Stimulated activated naive B cell treated with anti-CD40 and anti-IgM and Interleukin-4, amounts not matched to agents 10 μg/mL and 1 μg/mL and 100 μg/mL, for 72 hours (primary cell): ENCODE results near the gene SMARCA2.

Source experiments
- ATAC-seq, 2 donors: fragments of 150-1000 bp; cut with Tn5 transposase; replicated peaks; 2 replicates each; pipeline ENCODE4 v1.10.0; 2021; ENCODE audit warnings: moderate library complexity in 1 of 2
- DNase-seq: peaks from one replicate; pipeline ENCODE4 v3.0.0; 2021
- H3K27ac Mint-ChIP-seq: one replicate; pipeline ENCODE4 v1.8.0; 2022; ENCODE audit warnings: mild to moderate bottlenecking, mixed read lengths
- H3K27me3 Mint-ChIP-seq, 2 donors: one replicate each; pipeline ENCODE4 v1.8.0; 2022; ENCODE audit warnings: mixed read lengths in 2 of 2
- H3K36me3 Mint-ChIP-seq, 2 donors: one replicate each; pipeline ENCODE4 v1.8.0; 2022; ENCODE audit warnings: mixed read lengths in 2 of 2, mild to moderate bottlenecking in 1 of 2
- H3K4me1 Mint-ChIP-seq, 2 donors: one replicate each; pipeline ENCODE4 v1.8.0; 2022; ENCODE audit warnings: mixed read lengths in 2 of 2, mild to moderate bottlenecking in 1 of 2
- H3K4me3 Mint-ChIP-seq, 2 donors: one replicate each; pipeline ENCODE4 v1.8.0; 2022; ENCODE audit warnings: mild to moderate bottlenecking in 2 of 2, mixed read lengths in 2 of 2, moderate library complexity in 1 of 2
- H3K9me3 Mint-ChIP-seq, 2 donors: one replicate each; pipeline ENCODE4 v1.8.0; 2022; ENCODE audit warnings: mixed read lengths in 2 of 2, mild to moderate bottlenecking in 1 of 2

Gene SMARCA2

DNA sequence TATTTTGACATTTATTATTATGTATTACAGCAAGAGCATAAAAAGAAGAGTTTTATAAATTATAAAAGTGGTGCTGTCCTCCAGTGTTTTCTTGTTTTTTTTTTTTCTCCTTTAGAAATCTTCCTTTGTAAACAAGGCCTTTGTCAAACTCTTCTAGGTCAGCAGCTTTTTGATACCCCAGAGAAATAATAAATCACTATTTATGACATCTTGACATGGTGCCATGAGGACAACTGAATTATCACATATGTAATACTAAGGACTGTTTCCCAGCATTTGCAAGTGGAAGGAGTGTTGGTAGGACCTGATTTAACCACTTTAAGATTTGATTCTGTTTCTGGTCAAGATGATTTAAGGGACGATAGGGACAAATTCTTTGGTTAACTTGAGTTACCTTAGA is 4.6 kb downstream of the SMARCA2 start:
- Mint-ChIP-seq H3K27ac (peak overlapping the region; percentile 31), H3K27me3 (no peaks in the 10 kb centered on the region), H3K4me1 (peaks cover 38 to 54% of the 10 kb centered on the region in 2 donors), H3K36me3 (peaks cover 7 to 12% of the 10 kb centered on the region in 2 donors), H3K4me3 (peak overlapping the region; percentile 46 to 48), H3K9me3 (no peaks in the 10 kb centered on the region)
- DNase-seq (no peak), ATAC-seq (no peak)

DNA sequence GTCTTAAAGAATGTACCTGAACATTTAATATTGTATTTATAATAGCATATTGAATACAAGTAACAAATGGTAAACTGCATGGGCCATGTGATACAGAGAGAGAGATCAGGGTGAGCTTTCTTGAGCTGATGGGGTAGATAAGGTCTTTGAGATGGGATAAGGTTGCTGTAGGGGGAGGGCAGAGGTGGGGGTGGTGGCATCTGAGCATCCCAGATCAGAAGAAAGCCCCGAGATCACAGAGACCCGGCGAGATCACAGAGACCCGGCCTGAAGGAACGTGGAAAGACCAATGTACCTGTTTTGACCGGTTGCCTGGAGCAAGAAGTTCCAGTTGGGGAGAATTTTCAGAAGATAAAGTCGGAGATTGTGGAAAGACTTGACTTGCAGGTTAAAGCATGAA is 6.6 kb downstream of the SMARCA2 start:
- ATAC-seq (no peak), DNase-seq (no peak)
- Mint-ChIP-seq H3K27me3 (no peaks in the 10 kb centered on the region), H3K36me3 (peaks cover 7 to 21% of the 10 kb centered on the region in 2 donors), H3K9me3 (no peaks in the 10 kb centered on the region), H3K27ac (no peak overlapping the region), H3K4me3 (no peak overlapping the region), H3K4me1 (peaks cover 51 to 71% of the 10 kb centered on the region in 2 donors)

DNA sequence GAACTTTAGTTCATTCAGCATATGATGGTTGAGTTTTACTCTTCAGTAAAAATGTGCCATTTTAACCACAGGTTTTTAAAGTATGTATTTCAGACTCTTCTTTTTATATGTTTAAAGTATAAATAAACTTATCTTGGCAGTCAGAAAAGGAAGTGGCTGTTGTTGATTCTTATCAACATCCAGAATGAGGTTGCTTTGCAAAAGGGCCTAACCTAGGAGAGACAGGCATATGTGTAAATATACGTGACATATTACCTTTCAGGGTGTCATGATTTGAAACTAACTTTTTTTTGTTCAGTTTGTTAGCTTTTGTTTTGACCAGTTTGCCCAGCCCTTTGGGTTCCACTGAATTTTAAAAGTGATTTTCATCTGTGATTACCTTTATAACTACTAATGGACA is 7.4 kb downstream of the SMARCA2 start:
- H3K27ac Mint-ChIP-seq: no peak overlapping the region
- no peak for ATAC-seq
- H3K27me3 Mint-ChIP-seq: no peaks in the 10 kb centered on the region
- no peaks in the 10 kb centered on the region for H3K9me3 Mint-ChIP-seq
- H3K4me3 Mint-ChIP-seq: peak overlapping the region; percentile 41 to 43
- peaks cover 3 to 16% of the 10 kb centered on the region in 2 donors for H3K36me3 Mint-ChIP-seq
- no peak for DNase-seq
- peaks cover 55 to 78% of the 10 kb centered on the region in 2 donors for H3K4me1 Mint-ChIP-seq

DNA sequence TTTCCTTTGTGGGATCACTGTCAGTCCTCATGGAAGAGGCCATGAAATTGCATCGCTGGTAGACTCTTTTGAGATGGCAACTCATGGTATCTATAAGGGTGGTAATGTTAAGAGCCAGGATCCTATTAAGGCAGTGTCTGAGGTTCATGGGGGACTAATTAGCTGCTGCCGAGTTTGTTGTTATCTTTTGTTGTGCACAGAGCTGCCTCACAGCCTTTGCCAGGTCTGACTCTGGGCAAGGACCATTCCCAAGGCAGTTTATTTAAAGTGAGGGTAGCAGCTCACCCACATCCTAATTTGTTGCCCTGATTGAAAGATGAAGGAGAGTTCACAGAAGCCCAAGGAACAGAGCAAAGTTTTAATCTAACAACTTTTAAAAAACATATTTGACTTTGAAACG is 7.9 kb downstream of the SMARCA2 start:
- peaks cover 0 to 17% of the 10 kb centered on the region in 2 donors for H3K36me3 Mint-ChIP-seq
- peak overlapping the region; percentile 41 to 43 for H3K4me3 Mint-ChIP-seq
- H3K9me3 Mint-ChIP-seq: no peaks in the 10 kb centered on the region
- H3K27ac Mint-ChIP-seq: no peak overlapping the region
- ATAC-seq: no peak
- no peaks in the 10 kb centered on the region for H3K27me3 Mint-ChIP-seq
- DNase-seq: no peak
- peaks cover 58 to 80% of the 10 kb centered on the region in 2 donors for H3K4me1 Mint-ChIP-seq

DNA sequence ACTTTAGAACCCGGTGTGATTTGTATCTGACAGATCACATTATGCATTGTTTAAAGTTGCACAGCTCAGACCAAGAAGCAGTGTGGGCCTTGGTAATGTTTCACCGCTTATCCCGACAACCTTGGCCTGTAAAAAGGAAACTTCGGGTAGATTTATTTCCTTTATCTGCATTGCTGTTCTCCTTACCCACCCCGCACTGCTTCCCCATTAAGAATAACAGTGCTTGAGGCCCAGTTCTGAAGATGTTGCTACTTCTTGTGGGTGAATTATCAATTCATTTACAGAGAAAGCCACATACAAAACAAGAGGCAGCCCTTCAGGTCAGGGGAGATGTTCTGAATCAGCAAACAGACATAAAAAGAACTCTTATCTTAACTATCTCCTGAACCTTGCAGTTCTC is 8.4 kb downstream of the SMARCA2 start:
- Mint-ChIP-seq H3K4me1 (peaks cover 59 to 80% of the 10 kb centered on the region in 2 donors), H3K36me3 (peaks cover 3 to 22% of the 10 kb centered on the region in 2 donors), H3K9me3 (no peaks in the 10 kb centered on the region), H3K27me3 (no peaks in the 10 kb centered on the region), H3K27ac (peak overlapping the region; percentile 63), H3K4me3 (peak overlapping the region; percentile 41 to 43)
- ATAC-seq (peak; percentile 69 to 81), DNase-seq (no peak)

DNA sequence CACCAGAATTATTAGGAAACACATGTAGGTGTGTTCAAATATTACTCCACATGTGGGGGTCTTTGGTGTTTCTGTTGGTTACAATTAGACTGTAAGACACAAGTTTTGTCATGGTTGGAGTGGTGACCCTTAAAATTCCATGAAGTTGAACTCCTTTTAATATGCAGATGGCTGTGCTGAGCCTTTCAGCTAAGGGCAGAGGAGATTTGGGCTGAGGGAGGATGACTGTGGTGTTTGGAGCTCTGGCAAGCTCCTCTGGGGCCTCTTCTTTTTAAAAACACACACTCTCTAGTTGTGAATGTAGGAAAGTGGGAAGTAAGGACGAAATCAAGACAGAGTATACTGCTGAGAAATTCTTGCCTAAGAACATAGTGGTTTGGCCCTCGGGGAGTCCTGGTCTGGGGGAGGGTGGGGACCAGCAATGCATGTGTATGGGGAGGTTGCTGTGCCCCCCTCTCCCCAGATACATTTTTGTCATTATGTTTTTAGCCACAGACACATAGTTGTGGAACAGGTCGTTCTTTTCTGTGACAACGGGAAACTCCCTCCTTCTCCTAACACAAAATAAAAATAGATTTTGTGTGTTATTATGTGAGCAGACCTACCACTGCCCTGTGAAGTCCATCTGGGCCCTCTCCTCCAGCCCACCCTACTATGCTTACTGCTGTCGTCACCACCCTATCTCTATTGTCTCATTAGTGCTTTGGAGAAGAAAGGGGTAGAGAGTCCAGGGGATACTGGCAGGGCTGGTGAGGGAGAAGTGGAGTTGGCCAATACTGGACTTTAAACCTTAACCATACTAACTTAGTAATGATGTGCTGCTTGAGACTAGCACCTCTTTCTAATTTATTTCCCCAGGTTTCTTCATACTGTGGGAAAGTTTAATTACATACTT is 10.0 kb downstream of the SMARCA2 start:
- DNase-seq: no peak
- peaks cover 59 to 75% of the 10 kb centered on the region in 2 donors for H3K4me1 Mint-ChIP-seq
- peak overlapping the region; percentile 46 to 59 for H3K4me3 Mint-ChIP-seq
- H3K9me3 Mint-ChIP-seq: no peaks in the 10 kb centered on the region
- H3K36me3 Mint-ChIP-seq: peaks cover 7 to 36% of the 10 kb centered on the region in 2 donors
- H3K27me3 Mint-ChIP-seq: no peaks in the 10 kb centered on the region
- ATAC-seq: peak in 1 of 2 donors; percentile 43
- H3K27ac Mint-ChIP-seq: peak overlapping the region; percentile 75

DNA sequence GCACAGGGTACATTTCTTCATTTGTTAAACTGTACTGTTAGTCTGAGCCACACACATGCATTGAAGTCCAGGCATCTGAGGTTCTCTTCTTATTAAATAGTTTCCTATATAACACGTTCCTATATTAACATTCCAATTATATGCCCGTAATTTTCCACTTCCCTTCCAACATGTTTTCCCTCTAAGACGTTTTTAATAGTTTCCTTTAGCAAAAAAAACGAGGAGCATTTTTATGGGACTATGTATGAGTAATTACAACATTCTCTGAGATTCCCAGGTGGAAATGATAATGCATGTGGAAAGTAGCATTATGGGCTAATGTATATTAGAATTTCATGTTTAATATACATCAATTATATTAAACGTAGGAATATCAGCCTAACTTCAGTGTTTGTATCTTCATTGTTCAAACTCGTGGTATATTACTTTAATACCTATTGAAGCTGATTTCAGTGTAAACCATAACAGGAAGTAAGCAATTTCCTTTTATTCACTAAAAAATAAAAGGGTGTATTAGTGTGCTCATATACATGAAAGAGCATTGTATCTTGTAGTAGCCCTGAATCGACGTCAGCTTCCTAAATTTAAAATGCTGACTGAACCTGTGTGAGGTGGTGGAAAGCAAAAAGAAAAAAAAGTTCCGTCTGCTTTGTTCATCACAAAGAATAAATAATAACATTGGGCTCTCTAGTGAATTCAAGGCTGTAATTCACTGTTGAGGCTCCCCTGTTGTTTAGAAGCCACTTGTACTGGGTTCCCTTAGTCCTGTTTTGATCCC is 11.3 kb downstream of the SMARCA2 start:
- Mint-ChIP-seq H3K4me3 (no peak overlapping the region), H3K9me3 (no peaks in the 10 kb centered on the region), H3K27me3 (no peaks in the 10 kb centered on the region), H3K4me1 (peaks cover 63 to 81% of the 10 kb centered on the region in 2 donors), H3K36me3 (peaks cover 11 to 43% of the 10 kb centered on the region in 2 donors), H3K27ac (no peak overlapping the region)
- ATAC-seq (peak; percentile 37 to 40), DNase-seq (no peak)

DNA sequence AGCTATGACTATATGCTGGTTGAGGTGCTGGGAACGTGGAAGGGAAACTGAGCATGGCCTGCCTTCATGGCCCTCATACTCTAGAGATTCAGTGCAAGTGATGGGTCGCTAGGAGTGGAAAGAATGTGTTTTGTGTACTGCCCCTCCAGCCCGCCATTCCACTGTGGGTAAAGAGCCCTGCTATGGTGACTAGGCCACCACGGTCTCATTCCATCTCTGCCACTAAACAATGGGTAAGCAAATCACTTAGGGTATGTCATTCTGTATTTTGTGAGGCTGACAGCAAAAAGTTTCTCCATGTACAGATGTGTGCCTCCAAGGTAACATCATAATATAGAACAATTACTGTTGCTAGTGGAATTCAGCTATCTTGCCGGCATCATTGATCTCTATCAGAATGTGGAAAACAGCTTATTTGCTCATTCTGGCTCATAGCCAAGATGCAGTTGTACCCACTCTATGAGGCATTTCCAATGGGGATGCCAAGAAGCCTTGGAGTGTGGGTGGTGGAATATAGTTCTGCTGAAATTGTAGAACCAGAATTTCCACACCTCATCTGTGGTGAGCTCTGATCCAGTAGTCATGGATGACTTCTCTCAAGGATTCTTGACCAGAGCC is 12.5 kb downstream of the SMARCA2 start:
- H3K27ac Mint-ChIP-seq: no peak overlapping the region
- H3K36me3 Mint-ChIP-seq: peaks cover 20 to 49% of the 10 kb centered on the region in 2 donors
- ATAC-seq: no peak
- no peaks in the 10 kb centered on the region for H3K27me3 Mint-ChIP-seq
- DNase-seq: no peak
- no peaks in the 10 kb centered on the region for H3K9me3 Mint-ChIP-seq
- H3K4me1 Mint-ChIP-seq: peaks cover 65 to 82% of the 10 kb centered on the region in 2 donors
- H3K4me3 Mint-ChIP-seq: no peak overlapping the region

DNA sequence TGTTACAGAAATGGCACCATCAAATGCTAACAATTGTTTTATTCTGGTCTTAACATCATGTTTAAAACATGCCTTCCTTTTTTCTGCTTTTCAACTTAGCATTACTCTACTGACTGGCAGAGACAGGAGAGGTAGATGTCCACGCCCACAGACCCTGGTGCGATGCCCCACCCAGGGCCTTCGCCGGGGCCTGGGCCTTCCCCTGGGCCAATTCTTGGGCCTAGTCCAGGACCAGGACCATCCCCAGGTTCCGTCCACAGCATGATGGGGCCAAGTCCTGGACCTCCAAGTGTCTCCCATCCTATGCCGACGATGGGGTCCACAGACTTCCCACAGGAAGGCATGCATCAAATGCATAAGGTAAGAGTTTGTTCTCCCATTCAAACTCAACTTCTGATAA is 13.7 kb downstream of the SMARCA2 start:
- H3K27ac Mint-ChIP-seq: no peak overlapping the region
- DNase-seq (no peak), ATAC-seq (no peak)
- peaks cover 55 to 70% of the 10 kb centered on the region in 2 donors for H3K4me1 Mint-ChIP-seq
- H3K9me3 Mint-ChIP-seq: no peaks in the 10 kb centered on the region
- no peaks in the 10 kb centered on the region for H3K27me3 Mint-ChIP-seq
- H3K36me3 Mint-ChIP-seq: peaks cover 27 to 56% of the 10 kb centered on the region in 2 donors
- H3K4me3 Mint-ChIP-seq: no peak overlapping the region

DNA sequence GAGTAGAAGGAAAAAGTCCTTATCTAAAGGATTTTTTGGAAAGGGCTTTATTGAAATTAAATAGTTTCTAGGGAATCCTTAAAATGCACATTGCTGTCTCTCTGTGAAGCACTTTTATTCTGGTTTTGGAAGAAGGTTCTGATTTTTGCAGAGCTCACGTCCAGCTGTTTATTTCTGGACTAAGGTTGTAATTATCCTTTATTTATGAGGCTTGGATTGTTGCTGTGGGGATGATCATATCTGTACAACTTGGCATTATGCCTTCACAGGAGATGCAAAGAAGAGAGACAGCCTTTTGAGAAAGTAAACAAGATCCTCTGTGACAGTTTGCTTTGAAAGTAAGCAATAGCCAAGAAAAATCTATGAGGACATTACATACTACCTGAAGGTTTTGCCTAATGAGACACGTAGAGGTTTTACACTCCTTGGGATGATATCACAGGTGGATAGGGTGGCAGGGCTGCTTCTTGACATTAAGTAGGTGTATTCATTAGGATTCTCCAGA is 14.6 kb downstream of the SMARCA2 start:
- Mint-ChIP-seq H3K4me3 (no peak overlapping the region), H3K27ac (no peak overlapping the region), H3K27me3 (no peaks in the 10 kb centered on the region), H3K36me3 (peaks cover 34 to 62% of the 10 kb centered on the region in 2 donors), H3K4me1 (peaks cover 51 to 62% of the 10 kb centered on the region in 2 donors), H3K9me3 (no peaks in the 10 kb centered on the region)
- DNase-seq (no peak), ATAC-seq (no peak)

DNA sequence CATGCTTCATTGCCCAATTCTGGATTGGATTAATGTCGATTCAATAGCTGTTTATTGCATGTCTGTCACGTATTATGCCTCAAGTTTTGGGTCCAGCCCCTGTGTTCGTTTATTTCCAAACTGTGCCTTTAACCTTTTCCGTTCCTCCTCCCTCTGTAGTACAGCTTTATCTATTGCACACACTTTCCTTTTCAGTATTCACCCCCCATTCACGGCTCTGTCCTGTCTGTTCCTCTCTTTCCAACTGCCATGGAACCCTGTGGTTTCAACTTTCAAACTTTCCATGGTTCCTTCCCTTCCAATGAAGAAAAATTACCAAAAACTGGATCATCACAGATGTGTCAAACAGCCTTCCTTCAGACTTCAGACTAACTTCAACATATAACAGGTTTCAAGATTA is 17.1 kb downstream of the SMARCA2 start:
- Mint-ChIP-seq H3K4me3 (no peak overlapping the region), H3K9me3 (no peaks in the 10 kb centered on the region), H3K27ac (peak overlapping the region; percentile 57), H3K4me1 (peaks cover 40 to 42% of the 10 kb centered on the region in 2 donors), H3K36me3 (peaks cover 42 to 64% of the 10 kb centered on the region in 2 donors), H3K27me3 (no peaks in the 10 kb centered on the region)
- ATAC-seq: no peak
- DNase-seq: no peak

DNA sequence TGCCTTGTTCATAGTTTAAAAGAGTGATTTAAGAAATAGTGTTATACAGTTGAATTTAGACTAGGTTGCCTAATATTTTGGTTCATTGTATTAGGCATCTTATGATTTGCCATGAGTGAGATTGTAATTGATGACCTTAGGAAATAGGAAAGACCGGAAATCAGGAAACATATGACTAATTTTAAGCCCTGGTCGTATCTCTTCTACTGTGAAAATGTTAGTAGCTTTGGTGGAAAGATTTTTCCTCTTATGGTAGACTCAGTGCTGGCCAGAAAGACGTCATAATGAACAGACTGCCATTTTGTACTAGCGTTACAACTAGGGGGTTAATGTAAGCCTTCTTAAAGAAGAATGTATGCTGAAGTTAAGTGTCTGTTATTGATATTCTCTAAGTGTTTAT is 21.7 kb downstream of the SMARCA2 start:
- H3K27me3 Mint-ChIP-seq: no peaks in the 10 kb centered on the region
- peak overlapping the region; percentile 59 for H3K27ac Mint-ChIP-seq
- H3K9me3 Mint-ChIP-seq: no peaks in the 10 kb centered on the region
- peaks cover 46 to 70% of the 10 kb centered on the region in 2 donors for H3K36me3 Mint-ChIP-seq
- no peak for DNase-seq
- no peak overlapping the region for H3K4me3 Mint-ChIP-seq
- peaks cover 26 to 36% of the 10 kb centered on the region in 2 donors for H3K4me1 Mint-ChIP-seq
- no peak for ATAC-seq

DNA sequence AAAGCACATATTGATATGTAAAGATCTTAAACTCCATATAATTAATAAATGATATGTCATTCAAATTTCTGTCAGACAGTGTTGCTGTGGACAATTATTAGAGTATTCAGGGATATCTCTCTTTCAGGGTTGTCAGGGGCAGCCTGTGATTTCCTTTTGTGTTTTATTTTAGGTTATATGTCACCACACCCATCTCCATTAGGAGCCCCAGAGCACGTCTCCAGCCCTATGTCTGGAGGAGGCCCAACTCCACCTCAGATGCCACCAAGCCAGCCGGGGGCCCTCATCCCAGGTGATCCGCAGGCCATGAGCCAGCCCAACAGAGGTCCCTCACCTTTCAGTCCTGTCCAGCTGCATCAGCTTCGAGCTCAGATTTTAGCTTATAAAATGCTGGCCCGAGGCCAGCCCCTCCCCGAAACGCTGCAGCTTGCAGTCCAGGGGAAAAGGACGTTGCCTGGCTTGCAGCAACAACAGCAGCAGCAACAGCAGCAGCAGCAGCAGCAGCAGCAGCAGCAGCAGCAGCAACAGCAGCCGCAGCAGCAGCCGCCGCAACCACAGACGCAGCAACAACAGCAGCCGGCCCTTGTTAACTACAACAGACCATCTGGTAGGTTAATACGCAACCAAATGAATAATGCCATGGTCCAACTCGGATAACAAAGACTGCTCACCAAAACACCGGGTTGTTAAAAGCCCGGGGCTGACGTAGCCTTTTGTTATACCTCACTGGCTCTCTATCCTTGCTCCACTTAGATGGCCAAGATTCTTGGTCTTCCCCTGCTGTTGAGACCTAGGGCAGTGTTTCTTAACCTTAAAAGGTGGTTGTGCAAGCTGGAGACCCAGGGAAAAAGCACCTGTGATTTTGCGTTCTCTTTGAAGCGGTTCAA is 24.4 kb downstream of the SMARCA2 start:
- H3K36me3 Mint-ChIP-seq: peaks cover 30 to 72% of the 10 kb centered on the region in 2 donors
- H3K27me3 Mint-ChIP-seq: no peaks in the 10 kb centered on the region
- H3K27ac Mint-ChIP-seq: no peak overlapping the region
- H3K4me1 Mint-ChIP-seq: peaks cover 44 to 55% of the 10 kb centered on the region in 2 donors
- H3K9me3 Mint-ChIP-seq: no peaks in the 10 kb centered on the region
- no peak for DNase-seq
- H3K4me3 Mint-ChIP-seq: no peak overlapping the region
- ATAC-seq: no peak
